Measurements from ENCODE around the gene VASN.

The VASN gene

DNA sequence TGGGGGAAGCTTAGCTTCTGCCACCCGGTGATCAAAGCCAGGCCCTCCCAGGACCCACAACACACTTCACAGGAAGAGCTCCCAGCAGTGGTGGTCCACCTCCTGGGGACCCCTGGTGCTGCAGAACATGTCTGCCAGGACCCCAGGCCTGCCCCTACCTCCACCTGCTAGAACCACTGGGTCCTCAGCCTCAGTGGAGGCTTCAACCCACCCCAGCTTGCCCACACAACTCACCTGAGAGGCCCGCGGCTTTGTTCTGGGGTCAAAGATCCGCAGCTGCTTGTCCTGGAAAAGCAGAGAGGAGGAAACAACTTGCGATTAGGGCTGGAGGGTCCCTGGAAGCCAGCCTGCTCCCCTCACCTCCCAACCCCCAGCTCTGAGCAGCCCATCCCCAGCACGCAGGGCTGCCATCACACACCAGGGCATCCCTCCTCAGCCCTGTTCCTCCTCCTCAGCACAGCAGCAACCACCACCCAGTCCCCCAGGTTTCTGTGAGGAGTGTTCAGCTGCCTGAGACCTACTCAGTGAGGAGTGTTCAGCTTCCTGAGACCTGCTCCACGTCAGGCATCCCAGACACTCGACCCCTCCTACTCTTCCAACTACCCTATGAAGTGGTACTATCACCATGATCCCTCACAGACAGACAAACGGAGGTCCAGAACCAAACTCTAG, 23.5 kb downstream of the VASN start:
- Histone ChIP-seq H4K20me1 (peaks cover 71% of the 10 kb centered on the region), H3K4me1 (peaks cover 62% of the 10 kb centered on the region), H3K4me3 (no peak overlapping the region), H3K9ac (peak overlapping the region; percentile 52), H3K27me3 (no peaks in the 10 kb centered on the region), H3K4me2 (peak overlapping the region; percentile 78), H3K9me3 (no peaks in the 10 kb centered on the region), H3K27ac (peak overlapping the region; percentile 60), H3K36me3 (peaks cover 91% of the 10 kb centered on the region)
- no peak for TF ChIP-seq Cebpa-rat (IDR thresholded peaks at IDR 0.05)

- H3K4me2 ChIP-seq = no peak overlapping the region
- no peak overlapping the region for H3K4me3 ChIP-seq
- H4K20me1 ChIP-seq = peaks cover 68% of the 10 kb centered on the region
- no peaks in the 10 kb centered on the region for H3K9me3 ChIP-seq
- no peaks in the 10 kb centered on the region for H3K27me3 ChIP-seq
- peaks cover 96% of the 10 kb centered on the region for H3K36me3 ChIP-seq
- H3K4me1 ChIP-seq = peaks cover 28% of the 10 kb centered on the region
- no peak for TF ChIP-seq Cebpa-rat (IDR thresholded peaks at IDR 0.05)
- no peak overlapping the region for H3K9ac ChIP-seq
- H3K27ac ChIP-seq = no peak overlapping the region
Observed at GRCh38 chr16:4399001-4399730, 27.5 kb downstream of the VASN start.

- no peaks in the 10 kb centered on the region for H3K9me3 ChIP-seq
- H3K27me3 ChIP-seq = no peaks in the 10 kb centered on the region
- no peak overlapping the region for H3K4me2 ChIP-seq
- H3K36me3 ChIP-seq = peaks cover 98% of the 10 kb centered on the region
- no peak for TF ChIP-seq Cebpa-rat (IDR thresholded peaks at IDR 0.05)
- no peak overlapping the region for H3K9ac ChIP-seq
- H3K4me1 ChIP-seq = peaks cover 9% of the 10 kb centered on the region
- peaks cover 71% of the 10 kb centered on the region for H4K20me1 ChIP-seq
- no peak overlapping the region for H3K4me3 ChIP-seq
- no peak overlapping the region for H3K27ac ChIP-seq
Observed at GRCh38 chr16:4401094-4401501, 29.4 kb downstream of the VASN start.

- no peaks in the 10 kb centered on the region for H3K9me3 ChIP-seq
- H3K27ac ChIP-seq = no peak overlapping the region
- no peak overlapping the region for H3K4me3 ChIP-seq
- no peak overlapping the region for H3K9ac ChIP-seq
- no peak overlapping the region for H3K4me2 ChIP-seq
- peaks cover 69% of the 10 kb centered on the region for H4K20me1 ChIP-seq
- H3K4me1 ChIP-seq = peaks cover 5% of the 10 kb centered on the region
- no peak for TF ChIP-seq Cebpa-rat (IDR thresholded peaks at IDR 0.05)
- H3K27me3 ChIP-seq = no peaks in the 10 kb centered on the region
- H3K36me3 ChIP-seq = peaks cover 99% of the 10 kb centered on the region
Observed at GRCh38 chr16:4401510-4401909, 29.9 kb downstream of the VASN start.

DNA sequence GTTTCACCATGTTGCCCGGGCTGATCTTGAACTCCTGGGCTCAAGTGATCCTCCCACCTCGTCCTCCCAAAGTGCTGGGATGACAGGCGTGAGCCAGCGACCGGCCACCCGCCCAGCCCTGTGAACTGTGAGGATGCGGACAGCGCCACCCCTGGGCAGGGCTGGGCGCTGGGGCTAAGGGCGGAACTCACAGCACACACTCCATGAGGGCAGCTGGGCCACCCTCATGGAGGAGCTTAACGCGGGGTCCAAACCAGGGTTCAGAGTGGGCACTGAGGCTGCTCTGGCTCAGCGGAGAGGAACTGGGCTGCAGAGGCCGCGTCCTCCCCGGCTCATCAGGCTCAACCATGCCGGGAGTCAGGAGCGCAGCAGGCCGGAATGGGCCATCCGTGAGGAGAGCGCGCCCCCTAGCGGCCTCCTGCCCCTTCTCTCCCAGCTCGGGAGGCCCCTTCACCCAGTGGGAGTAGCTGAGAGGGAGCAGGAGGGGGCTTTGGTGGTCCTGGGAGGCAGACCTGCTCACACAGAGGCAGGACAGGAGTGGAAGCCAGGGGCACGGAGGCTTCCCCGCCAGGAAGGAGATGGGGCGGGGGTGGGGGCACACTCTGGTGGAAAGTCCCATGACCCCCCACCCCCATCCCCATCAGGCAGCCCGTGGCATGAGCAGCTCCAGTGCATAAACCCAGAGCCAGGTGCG, 30.9 kb downstream of the VASN start:
- Histone ChIP-seq H3K4me2 (no peak overlapping the region), H3K27me3 (no peaks in the 10 kb centered on the region), H4K20me1 (peaks cover 65% of the 10 kb centered on the region), H3K4me1 (peaks cover 5% of the 10 kb centered on the region), H3K9ac (no peak overlapping the region), H3K4me3 (no peak overlapping the region), H3K36me3 (peaks cover 99% of the 10 kb centered on the region), H3K9me3 (no peaks in the 10 kb centered on the region), H3K27ac (no peak overlapping the region)
- TF ChIP-seq Cebpa-rat (IDR thresholded peaks at IDR 0.05) = no peak

- no peak for TF ChIP-seq Cebpa-rat (IDR thresholded peaks at IDR 0.05)
- H3K36me3 ChIP-seq = peaks cover 99% of the 10 kb centered on the region
- H3K9me3 ChIP-seq = no peaks in the 10 kb centered on the region
- peaks cover 5% of the 10 kb centered on the region for H3K4me1 ChIP-seq
- H3K27ac ChIP-seq = no peak overlapping the region
- H3K4me2 ChIP-seq = no peak overlapping the region
- H3K4me3 ChIP-seq = no peak overlapping the region
- no peaks in the 10 kb centered on the region for H3K27me3 ChIP-seq
- no peak overlapping the region for H3K9ac ChIP-seq
- peaks cover 73% of the 10 kb centered on the region for H4K20me1 ChIP-seq
Observed at GRCh38 chr16:4403133-4403949, 31.7 kb downstream of the VASN start.

DNA sequence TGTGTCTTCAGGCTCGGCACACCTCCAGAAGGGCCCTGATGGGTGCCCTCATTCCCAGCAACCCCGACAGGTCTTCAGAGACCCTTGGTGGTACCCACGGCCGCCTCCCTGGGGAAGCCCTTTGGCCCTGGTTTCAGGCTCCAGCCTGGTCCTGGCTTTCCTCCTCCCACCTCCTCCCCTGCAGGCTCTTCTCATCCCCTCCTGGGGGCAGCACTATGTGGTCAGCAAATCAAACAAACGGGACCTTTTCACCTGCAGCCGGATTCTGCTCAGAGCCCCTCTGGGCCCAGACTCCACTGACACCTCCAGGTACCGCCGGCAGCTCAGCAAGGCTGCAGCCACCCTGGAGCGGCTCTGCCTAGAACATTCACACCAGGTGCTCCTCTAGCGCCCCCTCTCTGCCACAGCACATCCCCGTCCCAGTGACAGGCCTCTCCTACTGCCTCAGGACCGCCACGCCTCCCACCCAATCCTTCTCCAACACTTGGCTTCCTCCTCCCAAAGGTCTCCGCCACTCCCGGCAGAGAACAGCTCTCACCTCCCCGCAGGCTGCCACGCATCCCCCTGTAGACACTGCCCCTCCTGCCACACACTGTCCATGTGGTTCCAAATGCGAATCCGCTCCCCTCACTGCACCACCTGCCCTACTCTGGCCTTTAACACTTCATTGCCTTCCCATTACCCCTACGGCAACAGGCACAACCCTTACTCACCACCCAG, 32.8 kb downstream of the VASN start:
- Histone ChIP-seq H3K9ac (no peak overlapping the region), H3K4me2 (no peak overlapping the region), H3K9me3 (no peaks in the 10 kb centered on the region), H3K4me3 (no peak overlapping the region), H3K4me1 (peaks cover 5% of the 10 kb centered on the region), H3K36me3 (peaks cover 99% of the 10 kb centered on the region), H3K27me3 (no peaks in the 10 kb centered on the region), H4K20me1 (peaks cover 79% of the 10 kb centered on the region), H3K27ac (no peak overlapping the region)
- no peak for TF ChIP-seq Cebpa-rat (IDR thresholded peaks at IDR 0.05)

GRCh38 chr16:4404967-4405696, 33.5 kb downstream of the VASN start:
- Histone ChIP-seq H3K4me2 (no peak overlapping the region), H3K27me3 (no peaks in the 10 kb centered on the region), H3K9me3 (no peaks in the 10 kb centered on the region), H3K4me1 (peaks cover 5% of the 10 kb centered on the region), H3K36me3 (peaks cover 99% of the 10 kb centered on the region), H3K9ac (no peak overlapping the region), H4K20me1 (peaks cover 87% of the 10 kb centered on the region), H3K4me3 (no peak overlapping the region), H3K27ac (no peak overlapping the region)
- no peak for TF ChIP-seq Cebpa-rat (IDR thresholded peaks at IDR 0.05)
